ENCODE data around the gene RBPMS2. TPM values are rescaled to one million over a fixed set of nuclear protein-coding genes. Genes with fewer than 3 reads are reported as not detected.

The RBPMS2 gene
- total and polyA plus RNA-seq, 2 donors (not counting 3 experiments of a cell fraction or from before 2014, with no cell fraction given): 2.3 to 7.8 TPM

DNA sequence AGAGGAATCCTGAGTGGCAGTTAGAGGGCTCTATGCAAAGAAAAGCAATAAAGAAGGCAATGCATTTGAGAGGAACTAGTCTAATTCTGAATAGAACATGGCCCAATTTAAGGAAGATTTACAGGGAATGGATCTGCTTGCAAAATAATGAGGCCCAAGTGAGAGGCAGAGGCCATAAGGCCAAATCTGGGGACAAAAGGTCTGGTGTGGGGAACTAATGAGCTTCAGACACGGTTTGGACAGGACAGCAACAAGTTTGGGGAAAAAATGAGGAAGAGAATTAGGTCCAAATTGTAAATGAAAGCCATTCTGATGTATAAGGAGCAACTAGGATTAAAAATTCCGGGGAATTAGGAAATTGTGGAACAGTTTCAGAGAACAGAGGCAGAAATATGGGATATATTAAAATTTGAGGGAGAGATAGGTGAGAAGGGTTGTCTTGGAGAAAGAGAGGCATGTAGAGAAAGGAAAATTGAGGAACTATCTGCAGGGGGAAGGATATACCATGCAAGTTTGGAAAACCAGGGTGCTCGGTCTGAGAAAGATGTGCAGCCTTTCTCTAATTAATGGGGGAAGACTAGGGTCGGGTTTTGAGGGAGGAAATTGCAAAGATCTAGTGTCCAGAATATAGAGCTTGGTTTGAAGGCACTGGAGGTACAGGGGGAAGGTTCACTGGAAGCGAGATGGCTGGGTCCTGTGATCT lies 73.8 kb downstream of the RBPMS2 start:
- Histone ChIP-seq H2AFZ (ENCODE audit: low read depth, low read length) (no peak overlapping the region), H3K79me2 (ENCODE audit: control insufficient read depth, insufficient read depth, low read length) (peaks cover 55% of the 10 kb centered on the region), H3K4me3 (replicated peaks in 1 of 3; ENCODE audit: insufficient read depth in 1 of 3, low read depth in 1 of 3, low read length in 3 of 3) (peak overlapping the region in 2 of 3 experiments; percentile 84 to 90), H3K36me3 (ENCODE audit: control insufficient read depth in 2 of 2, extremely low read depth in 1 of 2, insufficient read depth in 2 of 2, low read length in 2 of 2) (no peaks in the 10 kb centered on the region), H3K4me2 (ENCODE audit: insufficient read depth, low read length) (peak overlapping the region; percentile 77), H3K4me1 (ENCODE audit: control insufficient read depth, extremely low read depth, insufficient read depth, low read length) (peaks cover 42% of the 10 kb centered on the region), H3K27ac (ENCODE audit: insufficient read depth, low read depth, low read length) (no peak overlapping the region), H3K9me3 (replicated peaks; ENCODE audit: control insufficient read depth, insufficient read depth, low read length) (no peaks in the 10 kb centered on the region), H3K9ac (replicated peaks; ENCODE audit: extremely low read depth, insufficient read depth, low read length) (peak overlapping the region; percentile 81), H4K20me1 (replicated peaks; ENCODE audit: control insufficient read depth, extremely low read depth, insufficient read depth, low read length) (no peaks in the 10 kb centered on the region), H3K9me1 (replicated peaks; ENCODE audit: control insufficient read depth, extremely low read depth, insufficient read depth, low read length) (no peaks in the 10 kb centered on the region), H3K27me3 (ENCODE audit: control insufficient read depth in 2 of 2, insufficient read depth in 2 of 2, low read length in 2 of 2) (no peaks in the 10 kb centered on the region)
- TF ChIP-seq POLR2AphosphoS5 (IDR thresholded peaks at IDR 0.05; ENCODE audit: insufficient read depth, low read depth, low read length) (peak; percentile 12), CTCF (IDR thresholded peaks at IDR 0.05; ENCODE audit: extremely low read depth in 1 of 2, insufficient read depth in 1 of 2, low read depth in 1 of 2, low read length in 2 of 2) (no peak)
- FAIRE-seq (no peak), DNase-seq (ENCODE audit: low read depth, low spot score) (no peak)
- dilution Hi-C loops (cut with MboI; ENCODE audit: extremely low pct_ligation_motif_present, low sequenced_read_pairs) (no loop called here), intact Hi-C loops (cut with micrococcal nuclease) (loop anchor here (2.0 kb wide), 1 partner anchor 15 kb away; no protein-coding TSS in a partner anchor)
- TSS peak; percentile 42 for BruUV-seq (replicated peaks)
- ChIA-PET POLR2A (no interaction called here), CTCF (interaction anchor here (1.0 to 3.6 kb wide), 3 partner anchors 17 to 29 kb away, joined by 3 to 50 read pairs (median 4); no protein-coding TSS in a partner anchor)

DNA sequence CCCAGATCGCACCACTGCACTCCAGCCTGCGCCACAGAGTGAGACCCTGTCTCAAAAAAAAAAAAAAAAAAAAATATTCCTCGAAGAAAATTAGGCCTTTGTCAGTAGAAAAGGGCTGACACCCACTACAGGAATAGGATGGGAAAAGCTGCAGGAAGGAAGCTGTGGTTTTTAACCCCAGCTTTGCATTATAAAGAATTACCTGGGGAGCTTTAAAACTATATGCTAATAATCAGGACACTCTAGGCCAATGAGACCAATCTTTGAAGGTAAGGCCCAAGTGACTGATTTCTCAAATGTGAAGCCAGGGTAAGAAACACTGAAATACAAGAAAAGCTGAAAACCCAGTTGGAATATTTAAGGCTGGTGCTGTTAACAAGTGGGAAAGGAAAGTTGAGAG lies 74.3 kb downstream of the RBPMS2 start:
- Histone ChIP-seq H4K20me1 (replicated peaks; ENCODE audit: control insufficient read depth, extremely low read depth, insufficient read depth, low read length) (no peaks in the 10 kb centered on the region), H3K27me3 (ENCODE audit: control insufficient read depth in 2 of 2, insufficient read depth in 2 of 2, low read length in 2 of 2) (no peaks in the 10 kb centered on the region), H3K27ac (ENCODE audit: insufficient read depth, low read depth, low read length) (no peak overlapping the region), H3K4me2 (ENCODE audit: insufficient read depth, low read length) (peak overlapping the region; percentile 77), H3K9me3 (replicated peaks; ENCODE audit: control insufficient read depth, insufficient read depth, low read length) (no peaks in the 10 kb centered on the region), H3K4me1 (ENCODE audit: control insufficient read depth, extremely low read depth, insufficient read depth, low read length) (peaks cover 42% of the 10 kb centered on the region), H3K4me3 (replicated peaks in 1 of 3; ENCODE audit: insufficient read depth in 1 of 3, low read depth in 1 of 3, low read length in 3 of 3) (peak overlapping the region in 1 of 3 experiments; percentile 14), H3K9ac (replicated peaks; ENCODE audit: extremely low read depth, insufficient read depth, low read length) (no peak overlapping the region), H3K36me3 (ENCODE audit: control insufficient read depth in 2 of 2, extremely low read depth in 1 of 2, insufficient read depth in 2 of 2, low read length in 2 of 2) (no peaks in the 10 kb centered on the region), H3K9me1 (replicated peaks; ENCODE audit: control insufficient read depth, extremely low read depth, insufficient read depth, low read length) (no peaks in the 10 kb centered on the region), H3K79me2 (ENCODE audit: control insufficient read depth, insufficient read depth, low read length) (peaks cover 59% of the 10 kb centered on the region), H2AFZ (ENCODE audit: low read depth, low read length) (no peak overlapping the region)
- intact Hi-C loops (cut with micrococcal nuclease) (no loop called here), dilution Hi-C loops (cut with MboI; ENCODE audit: extremely low pct_ligation_motif_present, low sequenced_read_pairs) (no loop called here)
- TF ChIP-seq JUN (IDR thresholded peaks at IDR 0.05; ENCODE audit: borderline replicate concordance, insufficient read depth, insufficient read length, low read depth) (no peak), FOS (IDR thresholded peaks at IDR 0.05; ENCODE audit: borderline replicate concordance, insufficient read depth, low read length) (no peak), MAX (IDR thresholded peaks at IDR 0.05; ENCODE audit: insufficient read depth, insufficient read length) (no peak), CTCF (IDR thresholded peaks at IDR 0.05; ENCODE audit: extremely low read depth in 1 of 2, insufficient read depth in 1 of 2, low read depth in 1 of 2, low read length in 2 of 2) (no peak), MYC (IDR thresholded peaks at IDR 0.05; ENCODE audit: low read depth, low read length) (no peak), POLR2A (IDR thresholded peaks at IDR 0.05; ENCODE audit: low read depth, low read length) (no peak), GATA2 (IDR thresholded peaks at IDR 0.05; ENCODE audit: insufficient read depth, insufficient read length, low read depth, low read length) (no peak), POLR2AphosphoS5 (IDR thresholded peaks at IDR 0.05; ENCODE audit: insufficient read depth, low read depth, low read length) (no peak)
- POLR2A ChIA-PET: no interaction called here
- DNase-seq (ENCODE audit: low read depth, low spot score) (no peak), FAIRE-seq (no peak)
- no TSS peak for BruUV-seq (replicated peaks)
- CTCF ChIA-PET: interaction anchor here (1.5 to 3.6 kb wide), 2 partner anchors 27 to 29 kb away, joined by 4 to 50 read pairs; no protein-coding TSS in a partner anchor

Data from endothelial cell of umbilical vein (primary cell).